Left colon (tissue), 2 donors: Measurements from ENCODE around the gene PPP1R16B. TPM values are rescaled to one million over a fixed set of nuclear protein-coding genes. Genes with fewer than 3 reads are reported as not detected.
"Not testable (repeated sequence)": the region's sequence is repeated elsewhere in the genome, so short reads cannot be mapped to it uniquely, and the experiment has no call there.

Experiments used
- ATAC-seq: fragments of 200-7000 bp; cut with Tn5 transposase; one replicate; pipeline ENCODE4 v1.9.1; 2020; ENCODE audit warnings: mild to moderate bottlenecking, moderate library complexity
- DNase-seq, 2 donors: peaks; one replicate each; pipeline ENCODE4 v3.0.0-alpha.2; 2020
- intact Hi-C, 2 donors: fragments of 100-400 bp; cut with DNase I in 1 of 2; cut with micrococcal nuclease in 1 of 2; formaldehyde crosslinking; loops; one replicate each; pipeline versions ENCODE4 v1.11.2 to v1.14.0; 2022; cut with DNase I, micrococcal nuclease
- total RNA-seq, 2 donors: library from RNA; stranded (reverse); fragmentation: NEBNext Ultra II Directional; extraction: Animal tissue kit (Norgen Biotek cat#: 25700); gene quantifications; one replicate each; pipeline ENCODE4 v1.2.1, GENCODE V29; 2021
- donor health status: DM: no; HTN: no; CAD: no.
- donor health status: DM: yes; HTN: yes; CAD: no.

The PPP1R16B gene
- total RNA-seq, 2 donors from 2014 or later: 2.1 to 4.4 TPM

GRCh38 chr20:38840053-38840893, 34.8 kb downstream of the PPP1R16B start:
- intact Hi-C loops: no loop called here
- ATAC-seq (no peak), DNase-seq (no peak)

DNA sequence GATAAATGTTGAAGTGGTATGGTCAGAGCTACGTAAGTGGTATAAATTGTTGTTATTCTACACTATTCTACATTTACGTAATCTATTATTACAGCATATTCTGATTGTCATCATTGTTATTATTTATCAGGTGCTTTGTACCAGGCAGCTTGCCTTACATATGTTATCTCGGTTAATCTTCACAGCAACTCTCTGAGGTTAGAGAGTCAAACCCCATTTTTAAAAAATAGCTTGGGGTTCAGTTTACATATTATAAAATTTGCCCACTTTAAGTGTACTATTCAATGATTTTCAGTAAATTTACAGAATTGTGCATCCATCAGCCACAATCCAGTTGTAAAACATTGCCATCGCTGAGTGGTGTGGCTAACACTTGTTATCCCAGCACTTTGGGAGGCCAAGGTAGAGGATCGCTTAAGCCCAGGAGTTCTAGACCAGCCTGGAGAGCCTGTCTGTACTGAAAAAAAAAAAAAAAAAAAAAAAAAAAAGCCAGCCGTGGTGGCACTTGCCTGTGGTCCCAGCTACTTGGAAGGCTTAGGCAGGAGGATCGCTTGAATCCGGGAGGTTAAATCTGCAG, 35.5 kb downstream of the PPP1R16B start:
- intact Hi-C loops: no loop called here
- DNase-seq: no peak
- ATAC-seq: no peak

DNA sequence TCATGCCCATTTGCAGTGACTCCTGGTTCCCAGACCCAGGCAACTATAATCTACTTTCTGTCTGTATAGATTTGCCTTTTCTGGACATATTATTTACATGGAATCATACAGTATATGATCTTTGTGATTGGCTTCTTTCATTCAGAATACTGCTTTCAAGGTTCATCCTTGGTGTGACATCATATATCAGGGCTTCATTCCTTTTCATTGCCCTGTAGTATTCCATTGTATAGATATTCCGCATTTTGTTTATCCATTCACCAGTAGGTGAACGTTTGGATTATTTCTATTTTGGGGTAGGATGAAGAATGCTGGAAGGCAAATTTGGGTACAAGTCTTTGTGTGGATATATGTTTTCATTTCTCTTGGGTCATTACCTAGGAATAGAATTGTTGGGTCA, 36.1 kb downstream of the PPP1R16B start:
- no peak for ATAC-seq
- intact Hi-C loops: no loop called here
- no peak for DNase-seq

- ATAC-seq: no peak
- DNase-seq: no peak
These were observed 36.5 kb downstream of the PPP1R16B start for GRCh38 chr20:38842026-38842425.

GRCh38 chr20:38842558-38842981, 37.1 kb downstream of the PPP1R16B start:
- intact Hi-C loops: no loop called here
- peak; percentile 53 to 64 for DNase-seq
- peak; percentile 34 for ATAC-seq

More at GRCh38 chr20:38842026-38842425, 36.5 kb downstream of the PPP1R16B start:
- intact Hi-C loops: no loop called here

DNA sequence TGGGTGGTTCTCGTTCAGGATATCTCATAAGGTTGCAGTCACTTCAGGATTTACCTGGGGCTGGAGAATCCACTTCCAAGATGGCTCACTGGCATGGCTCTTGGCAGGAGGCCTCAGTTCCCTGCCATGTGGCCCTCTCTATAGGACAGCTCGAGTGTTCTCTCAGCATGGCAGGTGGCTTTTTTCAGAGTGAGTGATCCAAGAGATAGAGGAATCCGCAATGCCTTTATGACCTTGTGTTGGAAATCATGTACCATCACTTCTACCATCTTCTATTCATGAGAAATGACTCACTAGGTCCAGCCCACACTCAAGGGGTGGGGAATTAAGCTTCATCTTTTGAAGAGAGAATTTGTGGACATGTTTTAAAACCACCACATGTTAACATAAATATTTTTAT, 37.8 kb downstream of the PPP1R16B start:
- ATAC-seq: no peak
- no peak for DNase-seq
- intact Hi-C loops: no loop called here

GRCh38 chr20:38844963-38845362, 39.5 kb downstream of the PPP1R16B start:
- DNase-seq (no peak), ATAC-seq (no peak)
- intact Hi-C loops: no loop called here

DNA sequence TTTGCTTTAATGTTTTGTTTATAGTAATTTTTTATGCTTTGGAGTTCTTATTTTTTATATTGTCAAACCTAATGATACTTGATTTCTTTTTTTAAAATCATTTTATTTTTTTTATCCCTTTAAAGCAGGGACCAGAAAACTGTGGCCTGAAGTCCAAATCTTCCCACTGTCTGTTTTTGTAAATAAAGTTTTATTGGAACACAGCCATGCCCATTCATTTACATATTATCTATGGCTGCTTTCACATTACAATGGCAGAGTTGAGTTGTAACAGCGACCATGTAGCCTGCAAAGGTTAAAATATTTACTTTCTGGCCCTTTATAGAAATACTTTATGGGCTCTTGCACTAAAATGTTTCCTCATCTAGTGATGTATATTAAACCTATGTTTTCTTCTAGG, 42.3 kb downstream of the PPP1R16B start:
- intact Hi-C loops: no loop called here
- DNase-seq (no peak), ATAC-seq (no peak)

DNA sequence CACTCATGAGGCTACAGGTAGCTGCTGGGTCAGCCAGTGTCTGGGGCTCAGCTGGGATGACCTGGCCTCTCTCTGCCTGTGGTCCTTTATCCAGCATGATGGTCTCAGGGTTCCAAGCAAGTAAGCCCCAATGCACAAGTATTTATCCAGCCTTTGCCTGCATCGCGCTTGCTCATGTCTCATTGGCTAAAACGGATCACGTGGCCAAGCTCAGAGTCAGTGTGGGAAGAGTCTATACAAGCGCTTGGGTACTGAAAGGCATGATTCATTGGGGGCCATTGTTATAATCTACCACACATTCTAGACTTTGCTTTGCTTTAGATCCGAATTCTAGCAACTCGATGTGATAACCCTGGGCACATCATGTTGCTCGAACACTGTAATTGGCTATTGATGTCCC, 48.3 kb downstream of the PPP1R16B start:
- no peak for ATAC-seq
- intact Hi-C loops: no loop called here
- DNase-seq: no peak

GRCh38 chr20:38854654-38855066, 49.2 kb downstream of the PPP1R16B start:
- ATAC-seq (no peak), DNase-seq (no peak)
- intact Hi-C loops: no loop called here

DNA sequence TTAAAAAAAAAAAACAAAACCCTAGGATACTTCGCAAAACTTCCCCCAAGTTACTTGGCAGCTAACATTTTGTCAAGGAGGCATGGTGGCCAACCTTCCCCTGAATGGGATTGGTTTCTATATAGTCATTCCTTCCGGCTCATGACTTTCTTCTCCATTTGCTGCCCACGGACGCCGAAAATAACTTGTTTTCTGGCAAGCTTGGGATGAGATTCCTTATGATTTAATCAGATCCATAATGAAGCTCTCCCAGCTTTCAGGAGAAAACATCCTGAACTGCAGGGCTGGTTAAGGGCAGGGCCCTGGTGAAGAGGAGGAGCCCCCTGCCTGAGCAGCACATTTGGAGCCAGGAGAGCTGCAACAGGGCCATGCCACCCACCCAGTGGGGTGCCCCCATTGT, 49.9 kb downstream of the PPP1R16B start:
- DNase-seq (no peak), ATAC-seq (no peak)
- intact Hi-C loops: no loop called here

DNA sequence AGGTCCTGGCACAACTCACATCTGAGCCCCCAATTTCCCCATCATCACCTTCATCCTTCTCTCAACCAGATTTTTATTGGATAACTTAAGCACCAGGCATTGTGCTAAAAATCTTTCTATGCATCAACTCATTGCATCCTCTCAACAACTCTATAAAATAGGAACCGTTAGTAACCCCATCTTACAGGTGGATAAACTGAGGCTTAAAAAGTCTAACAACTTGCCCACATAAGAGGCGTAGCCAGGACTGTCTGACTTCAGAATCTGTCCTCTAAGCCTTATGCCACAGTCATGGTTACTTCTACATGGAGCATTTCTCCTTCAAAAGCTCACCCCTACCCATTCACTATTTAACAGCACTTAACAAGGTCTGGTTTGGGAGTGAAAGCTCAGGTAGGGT, 51.1 kb downstream of the PPP1R16B start:
- ATAC-seq (no peak), DNase-seq (no peak)
- intact Hi-C loops: no loop called here

- DNase-seq (no peak), ATAC-seq (no peak)
- intact Hi-C loops: no loop called here
These were observed 52.2 kb downstream of the PPP1R16B start for GRCh38 chr20:38857703-38858102.

GRCh38 chr20:38859070-38859690, 53.7 kb downstream of the PPP1R16B start:
- intact Hi-C loops: no loop called here
- DNase-seq: no peak
- no peak for ATAC-seq

- DNase-seq, intact Hi-C loops, ATAC-seq: not testable (repeated sequence)
These were observed 54.4 kb downstream of the PPP1R16B start for GRCh38 chr20:38859857-38860256.

GRCh38 chr20:38861071-38861401, 55.5 kb downstream of the PPP1R16B start:
- DNase-seq (no peak), ATAC-seq (no peak)
- intact Hi-C loops: no loop called here

DNA sequence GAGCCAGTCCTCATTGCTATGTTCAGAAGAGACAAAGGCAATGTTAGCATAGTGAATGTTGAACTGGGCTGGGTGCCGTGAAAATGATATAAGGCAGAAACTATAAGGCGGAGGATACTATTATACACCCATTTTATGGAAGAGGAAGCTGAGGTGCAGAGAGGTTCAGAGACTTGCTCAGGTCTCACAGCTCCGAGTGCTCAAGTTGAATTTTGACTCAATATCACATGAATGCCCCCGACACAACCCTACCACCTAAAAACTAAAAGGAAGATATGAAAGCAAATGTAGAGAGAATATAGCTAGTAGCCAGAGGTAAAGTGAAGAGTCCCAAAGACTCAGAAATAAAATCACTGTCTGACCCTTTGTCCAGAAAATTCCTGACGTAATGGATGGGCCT, 56.7 kb downstream of the PPP1R16B start:
- no peak for ATAC-seq
- no peak for DNase-seq
- intact Hi-C loops: no loop called here

GRCh38 chr20:38863024-38863851, 57.7 kb downstream of the PPP1R16B start:
- ATAC-seq (no peak), DNase-seq (no peak)
- intact Hi-C loops: no loop called here

DNA sequence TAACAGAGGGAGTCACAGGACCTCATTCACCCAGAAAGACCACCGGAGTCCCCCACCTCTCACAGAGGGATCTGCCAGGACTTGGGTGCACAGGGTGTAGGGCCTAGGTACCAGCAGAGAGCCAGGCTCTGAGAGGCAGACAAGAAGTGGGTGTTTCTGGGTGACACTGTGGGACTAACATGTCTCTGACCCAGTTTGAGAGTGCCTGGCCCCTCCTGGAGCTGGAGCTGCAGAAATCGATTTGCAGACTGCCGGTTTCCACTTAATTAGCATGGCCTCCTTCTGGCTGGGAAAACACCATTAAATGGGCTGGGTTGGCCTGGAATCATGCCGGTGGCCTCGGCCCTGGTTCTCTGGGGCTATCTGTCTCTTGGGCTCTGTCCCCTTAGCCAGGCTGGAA, 59.2 kb downstream of the PPP1R16B start:
- ATAC-seq: no peak
- intact Hi-C loops: no loop called here
- no peak for DNase-seq
